SU-DHL-6 (cell line): ENCODE measurements around the gene LRP11.
"Not testable (repeated sequence)": the region's sequence is repeated elsewhere in the genome, so short reads cannot be mapped to it uniquely, and the experiment has no call there.

Experiments
- H2AFZ ChIP-seq: fragments of 200-600 bp; sonication (generic); 2 replicates; pipeline ENCODE4 v1.6.1; 2014; ENCODE audit warnings: low read depth, mild to moderate bottlenecking, moderate library complexity, mixed read lengths, antibody characterized with exemption, low read length; ENCODE audit not compliant: severe bottlenecking
- H3F3A ChIP-seq: fragments of 200-600 bp; shearing (Covaris generic); 2 replicates; pipeline ENCODE4 v1.6.0; 2016; ENCODE audit warnings: antibody characterized with exemption, mild to moderate bottlenecking; ENCODE audit not compliant: insufficient read depth
- H3K27ac ChIP-seq: fragments of 200-600 bp; sonication (generic); 2 replicates; pipeline ENCODE4 v1.5.1; 2016; ENCODE audit warnings: low read depth, mild to moderate bottlenecking, low read length, moderate library complexity, mixed read lengths
- H3K27me3 ChIP-seq: fragments of 200-600 bp; sonication (generic), shearing (Covaris generic); 2 replicates; pipeline ENCODE4 v1.6.0; 2014; ENCODE audit warnings: mild to moderate bottlenecking, low read length
- H3K36me3 ChIP-seq: fragments of 200-600 bp; sonication (generic); 2 replicates; pipeline ENCODE4 v1.6.1; 2014; ENCODE audit warnings: mild to moderate bottlenecking, low read length, mixed read lengths
- H3K4me2 ChIP-seq: fragments of 300-600, 200-600 bp; shearing (Covaris generic), sonication (generic); 2 replicates; pipeline ENCODE4 v1.6.0; 2014; ENCODE audit warnings: low read length, low read depth, mild to moderate bottlenecking; ENCODE audit not compliant: poor library complexity, severe bottlenecking
- H3K4me3 ChIP-seq: fragments of 200-600 bp; sonication (generic); 2 replicates; pipeline ENCODE4 v1.5.1; 2014; ENCODE audit warnings: antibody characterized with exemption, low read length, mild to moderate bottlenecking, mixed read lengths; ENCODE audit not compliant: insufficient read depth, poor library complexity, severe bottlenecking
- H3K79me2 ChIP-seq: fragments of 200-600 bp; sonication (generic); 2 replicates; pipeline ENCODE4 v1.6.1; 2014; ENCODE audit warnings: mild to moderate bottlenecking, low read length, moderate library complexity; ENCODE audit not compliant: insufficient read depth
- H3K9ac ChIP-seq: fragments of 200-600 bp; sonication (generic); 2 replicates; pipeline ENCODE4 v1.7.0; 2014; ENCODE audit warnings: mild to moderate bottlenecking, low read length
- H3K9me2 ChIP-seq: fragments of 200-600 bp; sonication (generic); replicated peaks from 2 replicates; pipeline ENCODE4 v1.6.1; 2014; ENCODE audit warnings: low read length; ENCODE audit not compliant: insufficient read depth
- H3K9me3 ChIP-seq: fragments of 200-600 bp; sonication (generic); 2 replicates; pipeline ENCODE4 v1.6.1; 2014; ENCODE audit warnings: low read length, mixed read lengths; ENCODE audit not compliant: insufficient read depth
- H4K20me1 ChIP-seq: fragments of 200-600 bp; sonication (generic); 2 replicates; pipeline ENCODE4 v1.6.1; 2014; ENCODE audit warnings: low read depth, mild to moderate bottlenecking, antibody characterized with exemption, low read length, moderate library complexity, mixed read lengths
- EZH2phosphoT487 ChIP-seq: fragments of 200-600 bp; sonication (generic), shearing (Covaris generic); conservative IDR thresholded peaks from 2 replicates; pipeline ENCODE4 v1.6.1; 2018; ENCODE audit warnings: mild to moderate bottlenecking, antibody characterized with exemption, low read length, moderate library complexity, mixed read lengths
- TF ChIP-seq, protein P1 (sequence below): fragments of 200-600 bp; sonication (generic); IDR thresholded peaks from one replicate; pipeline ENCODE4 v1.5.1; 2017; ENCODE audit warnings: antibody characterized with exemption, mild to moderate bottlenecking, low read length, moderate library complexity; ENCODE audit not compliant: insufficient read depth, poor library complexity, severe bottlenecking

LRP11 gene

DNA sequence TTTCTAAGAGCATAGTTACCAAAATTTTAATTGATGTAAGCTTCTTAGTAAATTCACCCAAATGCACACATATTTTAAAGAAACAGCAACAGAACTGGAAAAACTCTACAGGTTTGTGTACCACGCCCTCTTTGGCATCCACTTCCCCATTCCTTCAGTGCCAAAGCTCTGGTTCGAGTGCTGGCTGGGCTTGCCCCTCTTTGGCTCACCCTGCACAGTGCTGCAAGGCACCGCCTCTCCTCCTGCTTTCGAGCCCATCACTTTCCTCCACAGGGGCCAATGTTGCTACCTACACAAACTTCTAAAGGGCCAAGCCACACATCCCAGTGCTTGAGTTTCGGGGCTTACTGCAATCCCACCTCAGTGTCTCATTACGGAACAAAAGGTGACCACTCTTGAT is 9.6 kb downstream of the LRP11 start:
- no peak for TF ChIP-seq EZH2phosphoT487
- TF ChIP-seq, protein P1, sequence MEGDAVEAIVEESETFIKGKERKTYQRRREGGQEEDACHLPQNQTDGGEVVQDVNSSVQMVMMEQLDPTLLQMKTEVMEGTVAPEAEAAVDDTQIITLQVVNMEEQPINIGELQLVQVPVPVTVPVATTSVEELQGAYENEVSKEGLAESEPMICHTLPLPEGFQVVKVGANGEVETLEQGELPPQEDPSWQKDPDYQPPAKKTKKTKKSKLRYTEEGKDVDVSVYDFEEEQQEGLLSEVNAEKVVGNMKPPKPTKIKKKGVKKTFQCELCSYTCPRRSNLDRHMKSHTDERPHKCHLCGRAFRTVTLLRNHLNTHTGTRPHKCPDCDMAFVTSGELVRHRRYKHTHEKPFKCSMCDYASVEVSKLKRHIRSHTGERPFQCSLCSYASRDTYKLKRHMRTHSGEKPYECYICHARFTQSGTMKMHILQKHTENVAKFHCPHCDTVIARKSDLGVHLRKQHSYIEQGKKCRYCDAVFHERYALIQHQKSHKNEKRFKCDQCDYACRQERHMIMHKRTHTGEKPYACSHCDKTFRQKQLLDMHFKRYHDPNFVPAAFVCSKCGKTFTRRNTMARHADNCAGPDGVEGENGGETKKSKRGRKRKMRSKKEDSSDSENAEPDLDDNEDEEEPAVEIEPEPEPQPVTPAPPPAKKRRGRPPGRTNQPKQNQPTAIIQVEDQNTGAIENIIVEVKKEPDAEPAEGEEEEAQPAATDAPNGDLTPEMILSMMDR: no peak
- H3K9me3 ChIP-seq: no peaks in the 10 kb centered on the region
- H3K36me3 ChIP-seq: no peaks in the 10 kb centered on the region
- H3K4me3 ChIP-seq: no peak overlapping the region
- H3K27ac ChIP-seq: no peak overlapping the region
- no peaks in the 10 kb centered on the region for H3F3A ChIP-seq
- H4K20me1 ChIP-seq: no peaks in the 10 kb centered on the region
- H3K9me2 ChIP-seq: no peaks in the 10 kb centered on the region
- H3K9ac ChIP-seq: no peak overlapping the region
- no peaks in the 10 kb centered on the region for H3K79me2 ChIP-seq
- H2AFZ ChIP-seq: no peak overlapping the region
- no peaks in the 10 kb centered on the region for H3K27me3 ChIP-seq
- H3K4me2 ChIP-seq: no peak overlapping the region

DNA sequence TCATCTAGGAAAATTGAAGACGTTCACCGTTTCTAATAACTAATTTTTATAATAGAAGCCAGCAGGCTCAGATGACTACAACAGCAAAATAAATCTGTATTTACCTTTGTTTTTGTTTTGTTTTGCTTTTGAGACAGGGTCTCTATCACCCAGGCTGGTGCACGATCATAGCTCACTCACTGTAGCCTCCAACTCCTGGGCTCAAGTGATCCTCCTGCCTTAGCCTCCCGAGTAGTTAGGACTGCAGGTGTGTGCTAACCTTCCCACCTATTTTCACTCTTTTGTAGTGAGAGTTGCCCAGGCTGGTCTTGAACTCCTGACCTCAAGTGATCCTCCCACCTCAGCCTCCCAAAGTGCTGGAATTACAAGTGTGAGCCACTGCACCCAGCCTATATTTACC is 10.1 kb downstream of the LRP11 start:
- H3K36me3 ChIP-seq, H3K27ac ChIP-seq, H3K27me3 ChIP-seq, H3K9me2 ChIP-seq, H3K79me2 ChIP-seq, H4K20me1 ChIP-seq, H3F3A ChIP-seq, H3K9me3 ChIP-seq, H3K4me2 ChIP-seq, H3K9ac ChIP-seq, H3K4me3 ChIP-seq, H2AFZ ChIP-seq: not testable (repeated sequence)

DNA sequence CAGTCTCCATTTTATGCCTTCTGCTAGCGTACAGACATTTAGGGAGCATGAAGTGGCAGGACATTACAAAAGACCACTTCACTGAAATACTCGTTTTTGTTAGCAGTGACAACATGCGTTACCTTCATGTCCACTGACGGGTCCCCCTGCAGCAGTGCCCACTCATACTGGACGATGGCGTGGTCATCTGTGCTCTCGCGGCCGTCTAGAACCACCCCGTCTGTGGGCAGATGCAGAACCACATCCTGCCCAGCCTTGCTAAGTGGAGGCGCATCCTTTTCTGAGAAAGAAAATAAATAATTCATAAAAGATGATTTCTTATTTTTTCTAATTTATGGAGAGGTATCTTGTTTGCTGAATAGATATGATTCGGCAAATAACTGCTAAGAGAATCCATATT is 11.3 kb downstream of the LRP11 start:
- Histone ChIP-seq H3K36me3 (no peaks in the 10 kb centered on the region), H3K9ac (no peak overlapping the region), H3K4me2 (no peak overlapping the region), H2AFZ (no peak overlapping the region), H3K4me3 (no peak overlapping the region), H3K9me3 (no peaks in the 10 kb centered on the region), H4K20me1 (no peaks in the 10 kb centered on the region), H3F3A (no peaks in the 10 kb centered on the region), H3K9me2 (no peaks in the 10 kb centered on the region), H3K27me3 (no peaks in the 10 kb centered on the region), H3K79me2 (no peaks in the 10 kb centered on the region), H3K27ac (no peak overlapping the region)
- TF ChIP-seq, protein P1: no peak
- TF ChIP-seq EZH2phosphoT487: no peak

DNA sequence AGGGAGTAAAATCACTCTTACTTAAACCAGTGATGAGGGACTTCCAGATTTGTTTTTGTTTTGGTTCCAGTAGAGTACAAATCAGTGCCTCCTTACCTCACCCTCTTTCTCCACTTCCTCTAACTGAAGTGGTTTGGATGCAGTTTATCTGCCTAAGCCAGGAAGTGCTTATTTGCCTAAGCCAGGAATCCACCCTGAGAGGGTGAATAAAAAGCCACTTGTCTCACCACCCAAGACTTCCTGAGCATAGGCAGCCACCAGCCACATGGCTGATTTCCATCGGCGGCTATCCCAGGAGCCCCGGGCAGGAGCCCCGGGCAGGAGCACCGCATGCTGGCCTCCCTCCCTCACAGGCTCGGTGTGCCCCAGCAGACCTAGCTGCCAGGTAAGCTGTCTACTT is 12.0 kb downstream of the LRP11 start:
- Histone ChIP-seq H3K36me3 (no peaks in the 10 kb centered on the region), H4K20me1 (no peaks in the 10 kb centered on the region), H3K4me2 (no peak overlapping the region), H2AFZ (no peak overlapping the region), H3K79me2 (no peaks in the 10 kb centered on the region), H3K9me3 (no peaks in the 10 kb centered on the region), H3K9me2 (no peaks in the 10 kb centered on the region), H3K9ac (no peak overlapping the region), H3K27me3 (no peaks in the 10 kb centered on the region), H3F3A (no peaks in the 10 kb centered on the region), H3K4me3 (no peak overlapping the region), H3K27ac (no peak overlapping the region)
- TF ChIP-seq EZH2phosphoT487: no peak
- TF ChIP-seq, protein P1: no peak
